Measurements from ENCODE around the gene MAN1C1.
"Not testable (repeated sequence)": the region's sequence is repeated elsewhere in the genome, so short reads cannot be mapped to it uniquely, and the experiment has no call there.

Gene MAN1C1

GRCh38 chr1:25626018-25626417, 9.4 kb downstream of the MAN1C1 start:
- FAIRE-seq, result no peak
- no peak for DNase-seq (ENCODE audit: insufficient read length, low spot score)
- TF ChIP-seq PAX5 (IDR thresholded peaks at IDR 0.05; ENCODE audit: insufficient read depth, low read length, severe bottlenecking) (no peak), POU2F2 (IDR thresholded peaks at IDR 0.05; ENCODE audit: low read depth, low read length) (no peak), TAF1 (IDR thresholded peaks at IDR 0.05; ENCODE audit: low read depth, low read length) (no peak), SPI1 (IDR thresholded peaks at IDR 0.05; ENCODE audit: low read depth, low read length) (no peak), POLR2AphosphoS5 (IDR thresholded peaks at IDR 0.05; ENCODE audit: low read depth, low read length) (no peak), POLR2A (IDR thresholded peaks at IDR 0.05; ENCODE audit: low read depth, low read length) (no peak)

- TF ChIP-seq POLR2A (IDR thresholded peaks at IDR 0.05; ENCODE audit: low read depth, low read length) (no peak), SPI1 (IDR thresholded peaks at IDR 0.05; ENCODE audit: low read depth, low read length) (no peak), POLR2AphosphoS5 (IDR thresholded peaks at IDR 0.05; ENCODE audit: low read depth, low read length) (no peak), TAF1 (IDR thresholded peaks at IDR 0.05; ENCODE audit: low read depth, low read length) (no peak), POU2F2 (IDR thresholded peaks at IDR 0.05; ENCODE audit: low read depth, low read length) (no peak), PAX5 (IDR thresholded peaks at IDR 0.05; ENCODE audit: insufficient read depth, low read length, severe bottlenecking) (no peak)
- DNase-seq (ENCODE audit: insufficient read length, low spot score) (no peak), FAIRE-seq (no peak)
These were observed 12.3 kb downstream of the MAN1C1 start for GRCh38 chr1:25628741-25629421.

GRCh38 chr1:25629836-25630235, 13.2 kb downstream of the MAN1C1 start:
- DNase-seq (ENCODE audit: insufficient read length, low spot score) (no peak), FAIRE-seq (no peak)
- TF ChIP-seq POLR2AphosphoS5 (IDR thresholded peaks at IDR 0.05; ENCODE audit: low read depth, low read length), result no peak
- TF ChIP-seq SPI1 (IDR thresholded peaks at IDR 0.05; ENCODE audit: low read depth, low read length), result no peak
- no peak for TF ChIP-seq PAX5 (IDR thresholded peaks at IDR 0.05; ENCODE audit: insufficient read depth, low read length, severe bottlenecking)
- TF ChIP-seq POU2F2 (IDR thresholded peaks at IDR 0.05; ENCODE audit: low read depth, low read length), result no peak
- no peak for TF ChIP-seq TAF1 (IDR thresholded peaks at IDR 0.05; ENCODE audit: low read depth, low read length)
- TF ChIP-seq POLR2A (IDR thresholded peaks at IDR 0.05; ENCODE audit: low read depth, low read length), result no peak

- no peak for DNase-seq (ENCODE audit: insufficient read length, low spot score)
- TF ChIP-seq POU2F2 (IDR thresholded peaks at IDR 0.05; ENCODE audit: low read depth, low read length), result no peak
- no peak for TF ChIP-seq PAX5 (IDR thresholded peaks at IDR 0.05; ENCODE audit: insufficient read depth, low read length, severe bottlenecking)
- no peak for TF ChIP-seq SPI1 (IDR thresholded peaks at IDR 0.05; ENCODE audit: low read depth, low read length)
- no peak for TF ChIP-seq POLR2AphosphoS5 (IDR thresholded peaks at IDR 0.05; ENCODE audit: low read depth, low read length)
- TF ChIP-seq POLR2A (IDR thresholded peaks at IDR 0.05; ENCODE audit: low read depth, low read length), result no peak
- no peak for TF ChIP-seq TAF1 (IDR thresholded peaks at IDR 0.05; ENCODE audit: low read depth, low read length)
- no peak for FAIRE-seq
These were observed 15.3 kb downstream of the MAN1C1 start for GRCh38 chr1:25631750-25632485.

GRCh38 chr1:25634066-25634465, 17.5 kb downstream of the MAN1C1 start:
- FAIRE-seq (no peak), DNase-seq (ENCODE audit: insufficient read length, low spot score) (no peak)
- TF ChIP-seq TAF1 (IDR thresholded peaks at IDR 0.05; ENCODE audit: low read depth, low read length) (no peak), SPI1 (IDR thresholded peaks at IDR 0.05; ENCODE audit: low read depth, low read length) (no peak), POLR2A (IDR thresholded peaks at IDR 0.05; ENCODE audit: low read depth, low read length) (no peak), PAX5 (IDR thresholded peaks at IDR 0.05; ENCODE audit: insufficient read depth, low read length, severe bottlenecking) (no peak), POLR2AphosphoS5 (IDR thresholded peaks at IDR 0.05; ENCODE audit: low read depth, low read length) (no peak)

GRCh38 chr1:25634896-25635295, 18.3 kb downstream of the MAN1C1 start:
- TF ChIP-seq PAX5 (IDR thresholded peaks at IDR 0.05; ENCODE audit: insufficient read depth, low read length, severe bottlenecking) (no peak), POLR2A (IDR thresholded peaks at IDR 0.05; ENCODE audit: low read depth, low read length) (no peak), SPI1 (IDR thresholded peaks at IDR 0.05; ENCODE audit: low read depth, low read length) (no peak), TAF1 (IDR thresholded peaks at IDR 0.05; ENCODE audit: low read depth, low read length) (no peak), POLR2AphosphoS5 (IDR thresholded peaks at IDR 0.05; ENCODE audit: low read depth, low read length) (no peak), POU2F2 (IDR thresholded peaks at IDR 0.05; ENCODE audit: low read depth, low read length) (no peak)
- DNase-seq (ENCODE audit: insufficient read length, low spot score), result no peak

GRCh38 chr1:25636141-25636540, 19.6 kb downstream of the MAN1C1 start:
- not testable (repeated sequence) for FAIRE-seq; DNase-seq (ENCODE audit: insufficient read length, low spot score)

More at GRCh38 chr1:25634896-25635295, 18.3 kb downstream of the MAN1C1 start:
- no peak for FAIRE-seq

GRCh38 chr1:25640646-25641328, 24.2 kb downstream of the MAN1C1 start:
- TF ChIP-seq TAF1 (IDR thresholded peaks at IDR 0.05; ENCODE audit: low read depth, low read length), result no peak
- TF ChIP-seq PAX5 (IDR thresholded peaks at IDR 0.05; ENCODE audit: insufficient read depth, low read length, severe bottlenecking), result no peak
- TF ChIP-seq POU2F2 (IDR thresholded peaks at IDR 0.05; ENCODE audit: low read depth, low read length), result no peak
- TF ChIP-seq POLR2AphosphoS5 (IDR thresholded peaks at IDR 0.05; ENCODE audit: low read depth, low read length), result no peak
- FAIRE-seq (no peak), DNase-seq (ENCODE audit: insufficient read length, low spot score) (no peak)

- TF ChIP-seq TAF1 (IDR thresholded peaks at IDR 0.05; ENCODE audit: low read depth, low read length) (no peak), POU2F2 (IDR thresholded peaks at IDR 0.05; ENCODE audit: low read depth, low read length) (no peak), POLR2AphosphoS5 (IDR thresholded peaks at IDR 0.05; ENCODE audit: low read depth, low read length) (no peak), SPI1 (IDR thresholded peaks at IDR 0.05; ENCODE audit: low read depth, low read length) (no peak), PAX5 (IDR thresholded peaks at IDR 0.05; ENCODE audit: insufficient read depth, low read length, severe bottlenecking) (no peak), POLR2A (IDR thresholded peaks at IDR 0.05; ENCODE audit: low read depth, low read length) (no peak)
- DNase-seq (ENCODE audit: insufficient read length, low spot score) (no peak), FAIRE-seq (no peak)
These were observed 24.7 kb downstream of the MAN1C1 start for GRCh38 chr1:25641329-25641725.

Measured in GM12891 (cell line).